ENCODE measurements around the gene SPRTN.
A peak's percentile ranks its signal among the peaks of the same experiment; 100 is the strongest.
"Not testable (repeated sequence)": the region's sequence is repeated elsewhere in the genome, so short reads cannot be mapped to it uniquely, and the experiment has no call there.

Gene SPRTN

GRCh38 chr1:231335663-231336602 lies 2.2 kb upstream of the SPRTN start:
- no peak for DNase-seq

- DNase-seq = peak in 1 of 2 experiments; percentile 11
Observed at GRCh38 chr1:231337043-231337471, 1.0 kb upstream of the SPRTN start.

- peak; percentile 95 to 96 for DNase-seq
Observed at GRCh38 chr1:231337472-231338269, 422 bp upstream of the SPRTN start, which contains the start of gene EXOC8. EXOC8 (minus strand) TSS chr1:231337852; CDS start chr1:231337745, 107 bp downstream.

DNA sequence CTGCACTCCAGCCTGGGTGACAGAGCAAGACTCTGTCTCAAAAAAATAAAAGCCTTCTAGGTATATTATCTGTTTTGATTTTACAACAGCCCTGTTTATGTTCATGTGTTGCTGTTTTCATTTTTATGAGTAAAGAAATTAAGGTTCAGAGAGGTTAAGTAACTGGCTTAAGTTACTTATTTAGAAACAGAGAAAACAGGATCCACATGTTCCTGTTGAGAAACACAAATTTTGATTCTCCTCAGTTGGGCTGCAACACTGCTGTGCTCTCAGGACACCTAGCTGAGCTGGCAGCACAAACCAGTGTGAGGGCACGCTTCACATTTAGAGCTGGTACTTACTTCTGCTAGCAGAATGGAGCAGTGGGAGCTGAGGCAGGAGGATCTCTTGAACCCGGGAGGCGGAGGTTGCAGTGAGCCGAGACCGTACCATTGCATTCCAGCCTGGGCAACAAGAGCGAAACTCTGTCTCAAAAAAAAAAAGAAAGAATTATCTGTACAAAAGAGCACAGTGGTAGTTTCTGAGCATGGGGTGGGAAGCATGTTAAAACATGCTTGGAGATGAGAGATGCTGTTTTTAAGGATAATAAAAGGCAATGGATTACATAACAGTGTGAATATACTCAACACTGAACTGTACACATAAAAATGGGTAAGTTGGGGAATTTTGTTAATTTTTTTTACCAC lies 2.4 kb downstream of the SPRTN start:
- no peak for DNase-seq

GRCh38 chr1:231347961-231348360 lies 9.9 kb downstream of the SPRTN start:
- DNase-seq = no peak

DNA sequence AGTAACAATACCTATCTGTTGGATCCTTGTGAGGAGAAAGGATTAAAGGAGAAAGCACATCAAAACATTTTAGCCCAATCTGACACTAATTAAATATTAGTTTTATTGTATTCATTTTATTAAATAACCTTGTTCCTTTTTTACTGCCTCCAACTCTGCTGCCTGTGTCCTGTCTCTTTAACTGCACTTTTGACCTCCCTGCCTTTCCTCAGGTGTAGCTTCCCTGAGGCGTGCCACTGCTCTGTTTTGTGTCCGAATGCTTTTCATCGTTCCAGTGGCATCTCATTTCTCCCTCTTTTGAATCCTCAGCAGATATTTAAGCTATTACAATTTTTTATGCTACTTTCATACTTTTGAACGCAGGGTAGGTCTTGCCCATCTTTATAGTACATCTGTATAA lies 10.3 kb downstream of the SPRTN start:
- no peak for DNase-seq

DNA sequence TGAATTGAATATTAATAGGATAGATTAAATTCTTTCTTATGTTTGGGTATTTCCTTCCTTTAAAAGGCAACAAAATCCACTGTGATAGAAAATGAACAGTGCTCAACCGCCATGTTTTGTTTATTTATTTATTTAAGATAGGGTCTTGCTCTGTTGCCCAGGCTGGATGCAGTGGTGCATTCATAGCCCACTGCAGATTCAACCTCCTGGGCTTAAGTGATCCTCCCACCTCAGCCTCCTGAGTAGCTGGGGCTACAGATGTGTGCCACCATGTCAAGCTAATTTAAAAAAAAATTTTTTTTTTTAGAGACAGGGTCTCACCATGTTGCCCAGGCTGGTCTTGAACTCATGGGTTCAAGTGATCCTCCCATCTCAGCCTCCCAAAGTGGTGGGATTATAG lies 10.8 kb downstream of the SPRTN start:
- DNase-seq = not testable (repeated sequence)

GRCh38 chr1:231351816-231352215 lies 13.7 kb downstream of the SPRTN start:
- DNase-seq = no peak

DNA sequence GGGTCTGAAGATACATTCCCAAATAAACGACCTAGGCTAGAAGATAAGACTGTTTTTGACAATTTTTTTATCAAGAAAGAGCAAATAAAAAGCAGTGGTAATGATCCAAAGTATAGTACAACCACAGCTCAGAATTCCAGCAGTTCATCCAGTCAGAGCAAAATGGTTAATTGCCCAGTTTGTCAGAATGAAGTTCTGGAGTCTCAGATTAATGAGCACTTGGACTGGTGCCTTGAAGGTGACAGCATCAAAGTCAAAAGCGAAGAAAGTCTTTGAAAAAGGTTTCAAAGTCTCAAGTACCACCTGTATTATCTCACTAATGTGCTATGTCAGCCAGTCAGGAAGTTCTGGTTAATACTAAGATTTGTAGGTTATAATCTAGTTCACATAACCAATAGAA lies 15.0 kb downstream of the SPRTN start:
- DNase-seq = no peak

DNA sequence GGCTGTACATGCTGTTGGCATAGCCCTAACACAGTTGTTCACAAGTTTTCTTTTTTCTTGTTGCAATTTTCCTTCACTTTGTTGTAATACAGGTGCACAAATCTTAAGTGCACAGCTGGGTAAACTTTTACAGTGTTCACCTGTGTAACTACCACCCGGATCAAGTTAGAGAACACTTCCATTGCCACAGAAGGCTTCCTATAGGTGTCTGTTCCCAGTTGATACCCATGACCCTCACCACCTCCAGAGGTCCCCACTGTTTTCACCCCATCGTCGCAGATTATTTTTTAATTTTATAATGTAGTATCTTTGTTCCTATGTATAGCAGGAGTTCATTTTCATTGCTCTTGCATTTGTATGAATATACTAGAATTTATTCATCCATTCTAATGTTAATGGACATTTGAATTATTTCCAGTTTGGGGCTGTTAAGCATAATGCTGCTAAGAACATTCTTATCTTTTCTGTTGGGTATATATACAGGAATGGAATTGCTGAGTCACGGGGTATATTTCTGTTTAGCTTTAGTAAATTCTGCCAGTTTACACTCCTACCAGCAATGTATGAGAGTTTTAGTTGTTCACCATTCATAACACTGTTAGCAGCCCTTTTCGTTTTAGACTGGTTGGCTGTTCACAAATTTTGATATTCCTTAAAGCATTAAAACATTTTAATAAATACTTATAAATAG lies 16.4 kb downstream of the SPRTN start:
- no peak for DNase-seq

DNA sequence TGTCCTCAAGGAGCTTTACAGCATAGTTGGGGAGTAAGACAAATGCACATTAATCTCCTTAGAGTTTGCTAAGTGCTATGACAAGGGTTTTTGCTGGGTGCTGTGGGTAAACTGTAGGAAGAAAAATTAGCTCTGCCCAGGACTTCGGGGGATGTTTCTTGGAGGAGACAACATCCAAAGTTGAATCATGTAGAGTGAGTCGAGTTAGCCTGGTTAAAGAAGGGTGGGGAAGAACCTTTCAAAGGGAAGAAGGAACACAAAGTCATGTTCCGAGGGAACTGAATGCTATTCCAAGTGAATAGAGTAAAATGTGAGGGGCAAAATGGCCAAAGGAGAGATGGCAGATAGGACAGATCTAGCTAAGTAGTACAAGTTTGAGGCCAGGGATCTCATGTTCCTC lies 17.1 kb downstream of the SPRTN start:
- no peak for DNase-seq

DNA sequence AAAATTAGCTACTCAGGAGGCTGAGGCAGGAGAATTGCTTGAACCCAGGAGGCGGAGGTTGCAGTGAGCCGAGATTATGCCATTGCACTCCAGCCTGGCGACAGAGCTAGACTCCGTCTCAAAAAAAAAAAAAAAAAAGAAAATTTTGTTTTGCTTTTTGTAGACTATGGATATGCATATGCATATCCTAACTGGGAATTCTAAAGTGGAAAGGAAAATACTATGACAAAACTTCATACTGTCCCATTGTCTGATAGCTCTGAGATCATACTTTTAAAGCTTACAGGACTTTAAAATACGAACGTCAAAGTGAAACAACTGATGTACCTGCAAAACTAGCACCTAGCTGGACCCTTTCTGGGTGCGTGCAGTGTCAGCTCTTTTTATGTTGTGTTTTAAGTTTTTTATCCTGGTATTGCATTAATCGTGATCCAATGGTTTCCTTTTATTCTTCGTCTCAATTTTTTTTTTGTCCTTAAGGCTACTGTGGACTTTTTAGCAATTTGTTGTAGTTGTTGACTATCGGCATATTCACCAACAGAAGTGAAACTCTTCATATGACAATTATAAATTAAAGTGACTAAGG lies 19.2 kb downstream of the SPRTN start:
- no peak for DNase-seq

GRCh38 chr1:231357831-231358354 lies 19.8 kb downstream of the SPRTN start:
- DNase-seq = peak in 1 of 2 experiments; percentile 25

GRCh38 chr1:231359113-231359512 lies 21.0 kb downstream of the SPRTN start:
- no peak for DNase-seq

GRCh38 chr1:231362325-231362724 lies 24.2 kb downstream of the SPRTN start:
- no peak for DNase-seq

GRCh38 chr1:231363624-231364023 lies 25.5 kb downstream of the SPRTN start:
- DNase-seq = no peak

GRCh38 chr1:231364192-231364591 lies 26.1 kb downstream of the SPRTN start:
- no peak for DNase-seq

GRCh38 chr1:231369282-231369681 lies 31.2 kb downstream of the SPRTN start:
- no peak for DNase-seq

DNA sequence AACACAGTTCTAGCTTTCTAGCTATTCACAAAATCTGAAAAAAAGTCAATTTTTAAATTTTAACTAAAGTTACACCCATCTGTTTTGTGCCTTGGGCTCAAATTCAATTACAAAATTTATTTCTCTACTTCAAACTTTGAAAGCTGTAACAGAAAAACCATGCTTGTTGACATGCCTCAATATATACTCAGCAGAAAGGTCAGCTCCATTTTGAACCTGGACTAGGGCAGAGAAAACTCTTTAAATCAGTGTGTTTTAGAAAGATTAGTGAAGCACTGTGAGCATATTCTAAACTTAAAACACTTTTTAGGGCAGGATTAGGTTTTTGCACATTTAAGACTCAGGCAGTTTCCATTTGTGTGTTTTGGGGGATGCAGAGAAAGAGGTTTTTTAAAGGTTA lies 34.4 kb downstream of the SPRTN start:
- DNase-seq = no peak

- DNase-seq = no peak
Observed at GRCh38 chr1:231374394-231374793, 36.3 kb downstream of the SPRTN start.

DNA sequence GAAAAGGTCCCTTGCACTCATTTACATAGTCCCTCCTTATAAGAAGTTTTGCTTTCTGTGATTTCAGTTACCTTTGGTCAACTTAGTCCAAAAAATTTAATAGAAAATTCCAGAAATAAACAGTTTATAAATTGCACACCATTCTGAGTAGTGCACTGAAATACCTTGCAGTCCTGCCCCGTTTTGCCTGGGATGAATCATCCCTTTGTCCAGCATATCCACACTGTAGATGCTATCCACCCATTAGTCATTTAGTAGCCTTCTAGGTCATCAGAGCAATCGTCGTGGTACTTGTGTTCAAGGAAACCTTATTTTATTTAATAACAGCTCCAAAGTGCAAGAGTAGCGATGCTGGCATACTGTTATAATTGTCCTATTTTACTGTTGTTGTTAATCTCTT lies 38.0 kb downstream of the SPRTN start:
- no peak for DNase-seq
